B cell (primary cell): Measurements from ENCODE around the gene ANKDD1A.

ENCODE experiments used
- CTCF ChIP-seq: fragments of 200-600 bp; IDR thresholded peaks from one replicate; pipeline ENCODE4 v1.8.0; 2022; ENCODE audit warnings: antibody characterized with exemption, mild to moderate bottlenecking
- EZH2 ChIP-seq: IDR thresholded peaks from 2 replicates; pipeline ENCODE4 v1.6.1; 2012; ENCODE audit warnings: borderline replicate concordance, low read depth, mild to moderate bottlenecking, moderate library complexity, low read length; ENCODE audit not compliant: insufficient read depth, poor library complexity, severe bottlenecking

GRCh38 chr15:64979252-64979710 lies 67.6 kb downstream of the ANKDD1A start:
- TF ChIP-seq CTCF = no peak
- no peak for TF ChIP-seq EZH2
